Activated naive CD8-positive, alpha-beta T cell treated with anti-CD3 and anti-CD28 coated beads, Interleukin-2, amount 50 U/mL, for 24 hours (primary cell): Measurements from ENCODE around the gene LTN1.
"Not testable (repeated sequence)": the region's sequence is repeated elsewhere in the genome, so short reads cannot be mapped to it uniquely, and the experiment has no call there.

Experiments used
- ATAC-seq: fragments of 150-1000 bp; cut with Tn5 transposase; one replicate; pipeline ENCODE4 v1.10.0; 2021
- DNase-seq: peaks from one replicate; pipeline ENCODE4 v3.0.0; 2021
- H3K27ac Mint-ChIP-seq: one replicate; pipeline ENCODE4 v1.8.0; 2021; ENCODE audit warnings: mild to moderate bottlenecking, mixed read lengths
- H3K27me3 Mint-ChIP-seq: one replicate; pipeline ENCODE4 v1.8.0; 2021; ENCODE audit warnings: mixed read lengths
- H3K36me3 Mint-ChIP-seq: one replicate; pipeline ENCODE4 v1.8.0; 2021; ENCODE audit warnings: low read depth, mixed read lengths
- H3K4me1 Mint-ChIP-seq: one replicate; pipeline ENCODE4 v1.8.0; 2021; ENCODE audit warnings: mixed read lengths
- H3K4me3 Mint-ChIP-seq: one replicate; pipeline ENCODE4 v1.8.0; 2021; ENCODE audit warnings: mild to moderate bottlenecking, moderate library complexity, mixed read lengths
- H3K9me3 Mint-ChIP-seq: one replicate; pipeline ENCODE4 v1.8.0; 2021; ENCODE audit warnings: mixed read lengths

LTN1 gene

GRCh38 chr21:28962465-28962864, 30.2 kb downstream of the LTN1 start:
- ATAC-seq, result no peak
- Mint-ChIP-seq H3K36me3 (peaks cover 53% of the 10 kb centered on the region), H3K4me1 (peaks cover 2% of the 10 kb centered on the region), H3K9me3 (no peaks in the 10 kb centered on the region), H3K27ac (peak overlapping the region; percentile 19), H3K4me3 (no peak overlapping the region), H3K27me3 (no peaks in the 10 kb centered on the region)
- no peak for DNase-seq

- no peak overlapping the region for H3K27ac Mint-ChIP-seq
- H3K36me3 Mint-ChIP-seq, result peaks cover 54% of the 10 kb centered on the region
These were observed 30.8 kb downstream of the LTN1 start for GRCh38 chr21:28961927-28962326.

GRCh38 chr21:28960245-28960644, 32.4 kb downstream of the LTN1 start:
- ATAC-seq, result no peak
- peaks cover 2% of the 10 kb centered on the region for H3K4me1 Mint-ChIP-seq
- no peaks in the 10 kb centered on the region for H3K27me3 Mint-ChIP-seq
- H3K9me3 Mint-ChIP-seq, result no peaks in the 10 kb centered on the region
- no peak overlapping the region for H3K27ac Mint-ChIP-seq
- no peak for DNase-seq
- H3K36me3 Mint-ChIP-seq, result peaks cover 53% of the 10 kb centered on the region
- H3K4me3 Mint-ChIP-seq, result no peak overlapping the region

More at GRCh38 chr21:28961927-28962326, 30.8 kb downstream of the LTN1 start:
- ATAC-seq, result no peak
- no peaks in the 10 kb centered on the region for H3K27me3 Mint-ChIP-seq
- no peak for DNase-seq
- H3K9me3 Mint-ChIP-seq, result no peaks in the 10 kb centered on the region
- H3K4me3 Mint-ChIP-seq, result no peak overlapping the region
- H3K4me1 Mint-ChIP-seq, result peaks cover 2% of the 10 kb centered on the region

GRCh38 chr21:28959367-28960099, 33.1 kb downstream of the LTN1 start:
- DNase-seq (no peak), ATAC-seq (no peak)
- Mint-ChIP-seq H3K36me3 (peaks cover 54% of the 10 kb centered on the region), H3K4me3 (no peak overlapping the region), H3K27ac (no peak overlapping the region), H3K4me1 (peaks cover 2% of the 10 kb centered on the region), H3K27me3 (no peaks in the 10 kb centered on the region), H3K9me3 (no peaks in the 10 kb centered on the region)

DNA sequence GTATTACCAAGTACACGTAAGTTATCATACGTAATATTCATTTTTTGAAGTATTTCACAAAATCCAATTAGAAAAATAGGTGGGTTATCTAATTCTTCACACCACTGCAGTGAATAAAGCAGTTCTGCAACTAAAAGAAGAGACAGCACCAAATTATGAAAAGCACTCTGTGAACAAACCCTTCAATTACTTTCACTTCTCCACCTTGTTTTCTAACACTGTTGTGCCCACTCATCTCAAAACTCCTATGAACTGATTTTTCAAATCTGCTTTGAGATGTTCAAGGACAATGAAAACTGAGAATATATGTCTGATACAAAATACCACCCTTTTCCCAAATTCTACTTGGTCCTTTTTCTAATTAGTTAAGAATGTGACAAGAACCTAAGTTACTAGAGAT, 39.4 kb downstream of the LTN1 start:
- ATAC-seq, result no peak
- no peak overlapping the region for H3K27ac Mint-ChIP-seq
- H3K27me3 Mint-ChIP-seq, result no peaks in the 10 kb centered on the region
- no peak for DNase-seq
- H3K4me1 Mint-ChIP-seq, result peaks cover 4% of the 10 kb centered on the region
- no peaks in the 10 kb centered on the region for H3K9me3 Mint-ChIP-seq
- H3K4me3 Mint-ChIP-seq, result no peak overlapping the region
- peaks cover 38% of the 10 kb centered on the region for H3K36me3 Mint-ChIP-seq

- Mint-ChIP-seq H3K27me3 (no peaks in the 10 kb centered on the region), H3K9me3 (no peaks in the 10 kb centered on the region), H3K4me1 (peaks cover 4% of the 10 kb centered on the region), H3K4me3 (no peak overlapping the region), H3K27ac (no peak overlapping the region), H3K36me3 (peaks cover 34% of the 10 kb centered on the region)
- ATAC-seq (no peak), DNase-seq (no peak)
These were observed 40.0 kb downstream of the LTN1 start for GRCh38 chr21:28952686-28953085.

- Mint-ChIP-seq H3K9me3 (no peaks in the 10 kb centered on the region), H3K4me3 (no peak overlapping the region), H3K36me3 (peaks cover 25% of the 10 kb centered on the region), H3K4me1 (peaks cover 4% of the 10 kb centered on the region), H3K27ac (no peak overlapping the region), H3K27me3 (no peaks in the 10 kb centered on the region)
- DNase-seq (no peak), ATAC-seq (no peak)
These were observed 43.4 kb downstream of the LTN1 start for GRCh38 chr21:28949318-28949717.

DNA sequence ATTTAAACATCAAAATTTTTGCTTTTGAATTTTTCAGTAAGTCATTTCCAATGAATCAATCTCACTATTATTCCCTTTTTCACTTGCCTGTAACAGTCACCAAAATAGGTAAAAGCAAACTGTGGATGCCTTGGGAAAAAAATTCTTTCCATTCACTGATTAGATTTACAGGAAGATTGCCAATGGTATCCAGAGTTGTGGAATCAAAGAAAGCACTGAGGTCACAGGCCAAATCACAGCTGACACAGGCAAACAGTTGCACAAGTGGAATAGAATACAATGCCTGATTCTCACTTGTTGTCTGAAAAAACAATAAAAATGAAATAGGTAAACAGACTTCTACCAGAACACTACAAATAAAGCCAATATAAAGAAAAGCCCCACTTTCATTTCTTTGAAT, 48.4 kb downstream of the LTN1 start:
- ATAC-seq, result no peak
- Mint-ChIP-seq H3K27me3 (no peaks in the 10 kb centered on the region), H3K4me1 (no peaks in the 10 kb centered on the region), H3K36me3 (peaks cover 19% of the 10 kb centered on the region), H3K4me3 (no peak overlapping the region), H3K27ac (no peak overlapping the region), H3K9me3 (no peaks in the 10 kb centered on the region)
- no peak for DNase-seq

DNA sequence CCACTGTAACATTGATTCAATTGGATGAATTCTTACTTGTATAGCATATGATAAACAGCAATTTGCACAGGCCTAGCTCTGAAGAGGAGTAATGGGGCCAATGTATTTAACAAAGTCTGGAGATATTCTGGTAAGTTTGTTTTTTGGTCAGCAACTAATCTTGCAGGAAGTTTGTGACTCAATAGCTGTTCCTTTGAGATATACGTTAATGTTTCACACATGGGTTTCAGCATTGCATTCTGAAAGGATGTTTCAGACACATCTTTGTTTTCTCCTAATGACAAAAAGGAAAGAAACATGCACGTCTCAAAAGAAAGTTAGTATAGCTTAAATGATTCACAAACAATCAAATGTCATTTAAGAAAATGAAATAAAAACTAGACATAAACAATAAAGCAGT, 49.0 kb downstream of the LTN1 start:
- DNase-seq, result no peak
- no peak for ATAC-seq
- no peak overlapping the region for H3K4me3 Mint-ChIP-seq
- H3K4me1 Mint-ChIP-seq, result no peaks in the 10 kb centered on the region
- peak overlapping the region; percentile 14 for H3K27ac Mint-ChIP-seq
- no peaks in the 10 kb centered on the region for H3K27me3 Mint-ChIP-seq
- H3K36me3 Mint-ChIP-seq, result peaks cover 22% of the 10 kb centered on the region
- H3K9me3 Mint-ChIP-seq, result no peaks in the 10 kb centered on the region

DNA sequence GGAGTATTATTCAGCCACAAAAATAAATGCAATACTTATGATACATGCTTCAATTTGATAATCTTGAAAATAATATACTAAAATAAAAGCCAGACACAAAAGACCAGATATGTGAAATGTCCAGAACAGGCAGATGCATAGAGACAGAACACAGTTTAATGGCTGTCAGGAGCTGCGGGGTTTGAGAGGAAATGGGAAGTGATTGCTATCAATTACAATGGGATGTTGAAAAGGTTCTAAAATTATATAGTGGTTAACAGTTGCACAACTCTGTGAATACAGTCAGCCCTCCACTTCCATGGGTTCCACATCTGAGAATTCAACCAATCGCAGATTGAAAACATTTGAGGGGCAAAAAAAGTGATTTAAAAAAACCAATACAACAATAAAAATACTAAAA, 54.0 kb downstream of the LTN1 start:
- H3K27ac Mint-ChIP-seq, result no peak overlapping the region
- no peak overlapping the region for H3K4me3 Mint-ChIP-seq
- peaks cover 34% of the 10 kb centered on the region for H3K36me3 Mint-ChIP-seq

DNA sequence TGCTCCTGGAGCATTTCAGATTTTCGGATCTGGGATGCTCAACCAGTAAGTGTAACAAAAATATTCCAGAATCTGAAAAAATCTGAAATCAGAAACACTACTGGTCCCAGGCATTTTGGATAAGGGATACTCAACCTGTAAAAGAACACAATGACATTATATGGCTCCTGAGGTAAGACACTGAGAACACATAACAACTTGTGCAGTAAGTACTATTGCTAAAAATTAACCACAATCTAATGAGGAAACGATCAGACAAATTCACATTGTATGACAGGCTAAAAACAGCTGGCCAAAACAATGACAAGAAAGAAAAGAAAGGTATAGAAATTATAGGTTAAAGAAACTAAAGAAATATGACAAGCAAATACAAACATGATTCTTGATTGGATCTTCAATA, 54.9 kb downstream of the LTN1 start:
- no peaks in the 10 kb centered on the region for H3K9me3 Mint-ChIP-seq
- no peaks in the 10 kb centered on the region for H3K4me1 Mint-ChIP-seq

More for the DNA sequence above, 54.0 kb downstream of the LTN1 start:
- H3K4me1 Mint-ChIP-seq, result no peaks in the 10 kb centered on the region
- no peaks in the 10 kb centered on the region for H3K27me3 Mint-ChIP-seq
- H3K9me3 Mint-ChIP-seq, result no peaks in the 10 kb centered on the region
- ATAC-seq (no peak), DNase-seq (no peak)

DNA sequence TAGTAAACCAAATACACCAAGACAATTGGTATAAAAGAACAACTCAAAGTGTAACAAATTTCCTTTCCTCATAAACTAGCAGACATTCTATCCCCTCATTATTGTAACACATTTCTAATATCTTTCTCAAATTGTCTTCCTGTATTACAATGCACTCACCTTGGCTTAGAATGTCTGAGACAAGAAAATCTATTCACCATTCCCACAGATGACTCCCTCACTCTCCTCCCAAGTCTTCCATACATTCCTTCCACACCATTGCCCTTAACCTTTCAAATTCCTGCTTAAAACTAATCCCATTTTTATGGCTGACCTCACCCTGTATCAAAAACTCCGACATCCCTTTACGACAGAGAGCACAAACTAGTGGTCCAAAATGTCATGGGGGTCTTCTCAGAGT, 56.0 kb downstream of the LTN1 start:
- ATAC-seq (no peak), DNase-seq (no peak)
- Mint-ChIP-seq H3K9me3 (no peaks in the 10 kb centered on the region), H3K36me3 (peaks cover 35% of the 10 kb centered on the region), H3K4me1 (no peaks in the 10 kb centered on the region), H3K27ac (no peak overlapping the region), H3K4me3 (no peak overlapping the region), H3K27me3 (no peaks in the 10 kb centered on the region)

More for the DNA sequence above, 54.9 kb downstream of the LTN1 start:
- Mint-ChIP-seq H3K27me3 (no peaks in the 10 kb centered on the region), H3K4me3 (no peak overlapping the region), H3K36me3 (peaks cover 39% of the 10 kb centered on the region), H3K27ac (peak overlapping the region; percentile 4)
- ATAC-seq, result no peak
- DNase-seq, result no peak

GRCh38 chr21:28936036-28936435, 56.6 kb downstream of the LTN1 start:
- Mint-ChIP-seq H3K4me1 (no peaks in the 10 kb centered on the region), H3K9me3 (no peaks in the 10 kb centered on the region), H3K36me3 (peaks cover 35% of the 10 kb centered on the region), H3K27me3 (no peaks in the 10 kb centered on the region), H3K27ac (no peak overlapping the region), H3K4me3 (no peak overlapping the region)
- ATAC-seq (no peak), DNase-seq (no peak)

DNA sequence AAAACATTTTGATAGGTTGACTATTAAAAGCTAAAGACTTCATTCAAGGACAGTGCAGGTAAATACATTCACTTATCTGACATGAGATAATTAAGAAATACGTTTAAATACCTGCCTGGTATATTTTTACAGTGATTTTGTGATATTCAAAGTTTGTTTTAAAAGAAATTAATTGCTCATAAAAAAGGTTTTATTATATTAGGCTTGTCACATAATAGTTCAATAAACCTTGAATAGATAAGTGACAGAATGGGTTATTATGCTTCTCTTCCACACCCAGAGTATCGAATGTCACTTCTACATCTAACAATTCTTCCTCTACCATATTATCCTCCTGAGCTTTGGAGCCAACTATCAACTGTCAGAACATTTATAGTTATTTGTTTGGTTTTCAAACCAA, 60.0 kb downstream of the LTN1 start:
- H3K27ac Mint-ChIP-seq, result no peak overlapping the region

DNA sequence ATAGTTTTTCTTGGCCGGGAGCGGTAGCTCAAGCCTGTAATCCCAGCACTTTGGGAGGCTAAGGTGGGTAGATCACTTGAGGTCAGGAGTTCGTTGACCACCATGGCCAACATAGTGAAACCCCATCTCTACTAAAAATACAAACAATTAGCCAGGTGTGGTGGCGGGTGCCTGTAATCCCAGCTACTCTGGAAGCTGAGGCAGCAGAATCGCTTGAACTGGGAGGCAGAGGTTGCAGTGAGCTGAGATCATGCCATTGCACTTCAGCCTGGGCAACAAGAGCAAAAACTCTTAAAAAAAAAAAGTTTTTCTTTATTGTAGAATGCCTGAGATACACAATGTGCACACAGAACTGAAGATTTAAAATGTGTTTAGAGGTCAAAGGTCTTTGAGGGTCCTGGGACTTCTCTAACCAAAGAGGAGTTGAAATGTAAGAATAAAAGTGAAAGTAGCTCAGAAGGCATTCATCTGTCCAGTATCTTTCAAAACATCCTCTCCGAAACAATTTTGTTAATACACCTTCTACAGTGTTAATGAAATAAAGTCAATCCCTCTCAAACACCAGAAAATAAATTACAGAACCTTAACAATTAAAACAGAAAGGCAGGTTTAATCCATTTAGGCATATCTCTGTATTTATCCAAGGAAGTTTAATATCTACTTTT, 60.8 kb downstream of the LTN1 start:
- H3K27me3 Mint-ChIP-seq, DNase-seq, ATAC-seq, H3K4me3 Mint-ChIP-seq, H3K27ac Mint-ChIP-seq, H3K9me3 Mint-ChIP-seq, H3K4me1 Mint-ChIP-seq: not testable (repeated sequence)
- peaks cover 37% of the 10 kb centered on the region for H3K36me3 Mint-ChIP-seq

More for the DNA sequence above, 60.0 kb downstream of the LTN1 start:
- no peak overlapping the region for H3K4me3 Mint-ChIP-seq
- ATAC-seq, result no peak
- no peaks in the 10 kb centered on the region for H3K4me1 Mint-ChIP-seq
- peaks cover 36% of the 10 kb centered on the region for H3K36me3 Mint-ChIP-seq
- H3K27me3 Mint-ChIP-seq, result no peaks in the 10 kb centered on the region
- no peak for DNase-seq
- no peaks in the 10 kb centered on the region for H3K9me3 Mint-ChIP-seq
